ENCODE data around the gene CPNE4. TPM values are rescaled to one million over a fixed set of nuclear protein-coding genes. Genes with fewer than 3 reads are reported as not detected.

CPNE4 gene
- total and polyA plus RNA-seq, 8 donors = 0.14 to 1.7 (median 0.66) TPM

DNA sequence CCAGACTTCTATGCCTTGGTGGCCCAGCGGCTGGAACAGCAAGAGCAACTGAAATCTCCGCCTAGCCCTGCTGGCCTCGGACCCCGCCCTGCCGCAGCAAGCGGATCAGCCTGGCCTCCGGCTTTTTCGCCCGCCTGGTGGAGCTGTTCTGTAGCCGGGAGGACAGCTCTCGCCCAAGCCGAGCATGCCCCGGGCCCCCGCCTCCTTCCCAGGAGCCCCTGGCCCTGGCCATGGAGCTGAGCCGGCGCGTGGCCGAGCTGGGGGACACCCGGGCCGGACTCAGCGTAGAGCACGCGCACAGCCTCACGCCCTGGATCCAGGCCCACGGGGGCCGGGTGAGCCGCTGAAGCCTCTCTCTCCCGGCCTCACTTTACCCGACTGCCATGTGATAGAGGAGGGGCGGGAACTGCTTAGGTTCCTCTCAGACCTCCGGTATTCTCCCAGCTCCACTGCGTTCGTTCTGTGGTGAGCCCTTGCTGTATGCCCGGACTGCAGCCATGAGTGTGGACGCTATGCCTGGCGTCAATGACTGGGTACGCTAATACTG lies 507.9 kb downstream of the CPNE4 start:
- Histone ChIP-seq H3K9me3 (no peaks in the 10 kb centered on the region), H3K36me3 (no peaks in the 10 kb centered on the region), H3K4me3 (peak overlapping the region in 3 of 4 donors; percentile 29 to 41 (median 36)), H3K27me3 (no peaks in the 10 kb centered on the region), H3K27ac (no peak overlapping the region), H3K4me1 (no peaks in the 10 kb centered on the region)
- intact Hi-C loops (cut with DNase I) = no loop called here
- no peak for FAIRE-seq
- 7 to 10% methylated on average over 35 to 37 of the region's 37 CpGs for WGBS, 2 donors
- peak; percentile 42 to 84 (median 58) for DNase-seq
- ATAC-seq = peak; percentile 91 to 98 (median 98)
- TF ChIP-seq, protein P1, sequence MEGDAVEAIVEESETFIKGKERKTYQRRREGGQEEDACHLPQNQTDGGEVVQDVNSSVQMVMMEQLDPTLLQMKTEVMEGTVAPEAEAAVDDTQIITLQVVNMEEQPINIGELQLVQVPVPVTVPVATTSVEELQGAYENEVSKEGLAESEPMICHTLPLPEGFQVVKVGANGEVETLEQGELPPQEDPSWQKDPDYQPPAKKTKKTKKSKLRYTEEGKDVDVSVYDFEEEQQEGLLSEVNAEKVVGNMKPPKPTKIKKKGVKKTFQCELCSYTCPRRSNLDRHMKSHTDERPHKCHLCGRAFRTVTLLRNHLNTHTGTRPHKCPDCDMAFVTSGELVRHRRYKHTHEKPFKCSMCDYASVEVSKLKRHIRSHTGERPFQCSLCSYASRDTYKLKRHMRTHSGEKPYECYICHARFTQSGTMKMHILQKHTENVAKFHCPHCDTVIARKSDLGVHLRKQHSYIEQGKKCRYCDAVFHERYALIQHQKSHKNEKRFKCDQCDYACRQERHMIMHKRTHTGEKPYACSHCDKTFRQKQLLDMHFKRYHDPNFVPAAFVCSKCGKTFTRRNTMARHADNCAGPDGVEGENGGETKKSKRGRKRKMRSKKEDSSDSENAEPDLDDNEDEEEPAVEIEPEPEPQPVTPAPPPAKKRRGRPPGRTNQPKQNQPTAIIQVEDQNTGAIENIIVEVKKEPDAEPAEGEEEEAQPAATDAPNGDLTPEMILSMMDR (IDR thresholded peaks at IDR 0.05) = peak in 2 of 4 donors; percentile 12 to 25

DNA sequence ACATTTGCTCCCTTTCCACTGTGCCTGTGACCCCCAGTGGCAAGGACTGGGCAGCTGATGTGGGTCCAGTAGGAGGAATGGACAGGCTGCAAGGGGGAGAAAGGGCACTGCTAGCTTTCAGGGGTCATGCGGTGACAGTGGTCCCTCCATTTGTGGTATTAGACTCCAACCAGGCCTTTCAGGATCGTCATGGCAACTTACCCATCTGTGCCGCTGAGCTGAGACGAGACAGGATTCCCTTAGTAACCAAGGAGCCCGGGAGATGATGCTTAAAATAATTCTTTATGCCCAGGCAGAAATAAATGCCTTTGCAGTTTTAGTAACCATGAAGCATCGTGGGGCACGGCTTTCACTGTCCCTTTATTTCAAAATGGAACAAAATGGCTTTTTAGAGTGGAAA lies 516.1 kb downstream of the CPNE4 start:
- no peak overlapping the region for H3K27ac ChIP-seq
- intact Hi-C loops (cut with DNase I) = no loop called here
- no peaks in the 10 kb centered on the region for H3K36me3 ChIP-seq
- TF ChIP-seq, protein P1 (IDR thresholded peaks at IDR 0.05) = no peak
- H3K9me3 ChIP-seq = no peaks in the 10 kb centered on the region
- no peak overlapping the region for H3K4me3 ChIP-seq
- no peak for DNase-seq
- ATAC-seq = no peak
- no peaks in the 10 kb centered on the region for H3K27me3 ChIP-seq
- WGBS, 2 donors = 64 to 77% methylated on average over 7 of the region's 7 CpGs
- no peaks in the 10 kb centered on the region for H3K4me1 ChIP-seq
- no peak for FAIRE-seq

DNA sequence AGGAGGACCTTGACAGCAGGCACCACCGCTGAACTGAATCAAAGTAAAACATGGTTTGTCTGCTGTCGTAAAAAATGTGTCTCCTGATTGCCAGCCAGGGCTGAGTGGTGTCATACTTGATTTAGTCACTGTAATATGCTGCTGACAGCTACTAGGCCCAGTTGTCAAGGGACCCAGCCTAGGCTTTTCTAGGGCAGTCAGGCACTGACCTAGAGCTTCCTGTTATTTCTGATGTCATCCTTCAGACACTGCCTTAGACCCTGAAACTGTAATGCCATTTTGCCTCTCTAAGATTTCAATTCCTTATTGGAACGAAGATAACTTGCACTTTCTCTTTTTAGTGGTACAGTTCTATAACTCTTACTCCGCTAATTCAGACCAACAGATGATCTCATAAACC lies 529.4 kb downstream of the CPNE4 start:
- Histone ChIP-seq H3K27me3 (peaks cover 0 to 4% (median 0%) of the 10 kb centered on the region in 4 donors), H3K4me3 (no peak overlapping the region), H3K27ac (no peak overlapping the region), H3K36me3 (no peaks in the 10 kb centered on the region), H3K4me1 (peaks cover 5 to 11% (median 11%) of the 10 kb centered on the region in 3 donors), H3K9me3 (no peaks in the 10 kb centered on the region)
- ATAC-seq (no peak), DNase-seq (no peak), FAIRE-seq (no peak)
- WGBS, 2 donors = 62 to 67% methylated on average over 4 of the region's 4 CpGs
- intact Hi-C loops (cut with DNase I) = no loop called here
- TF ChIP-seq, protein P1 (IDR thresholded peaks at IDR 0.05) = no peak

DNA sequence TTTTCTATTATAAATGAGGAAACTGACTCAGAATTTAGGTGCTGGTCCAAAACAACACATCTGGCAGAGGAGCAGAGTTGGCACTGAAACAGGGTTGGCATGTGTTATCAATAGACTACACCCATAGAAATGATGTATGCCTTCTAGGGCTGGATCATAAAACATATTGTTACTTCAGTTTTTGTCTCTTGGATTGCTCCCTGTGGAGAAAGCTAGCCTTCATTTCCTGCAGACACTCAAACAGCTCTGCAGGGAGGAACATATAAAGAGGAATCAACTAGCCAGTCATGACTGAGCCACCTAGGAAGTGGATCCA lies 531.5 kb downstream of the CPNE4 start:
- Histone ChIP-seq H3K36me3 (no peaks in the 10 kb centered on the region), H3K4me1 (peaks cover 5 to 11% (median 11%) of the 10 kb centered on the region in 3 donors), H3K27me3 (peaks cover 0 to 4% (median 0%) of the 10 kb centered on the region in 4 donors), H3K27ac (peak overlapping the region in 2 of 4 donors; percentile 39 to 60), H3K9me3 (no peaks in the 10 kb centered on the region), H3K4me3 (peak overlapping the region; percentile 59 to 81 (median 76))
- FAIRE-seq (no peak), DNase-seq (no peak), ATAC-seq (peak in 2 of 4 donors; percentile 4 to 6)
- TF ChIP-seq, protein P1 (IDR thresholded peaks at IDR 0.05) = no peak
- intact Hi-C loops (cut with DNase I) = no loop called here

DNA sequence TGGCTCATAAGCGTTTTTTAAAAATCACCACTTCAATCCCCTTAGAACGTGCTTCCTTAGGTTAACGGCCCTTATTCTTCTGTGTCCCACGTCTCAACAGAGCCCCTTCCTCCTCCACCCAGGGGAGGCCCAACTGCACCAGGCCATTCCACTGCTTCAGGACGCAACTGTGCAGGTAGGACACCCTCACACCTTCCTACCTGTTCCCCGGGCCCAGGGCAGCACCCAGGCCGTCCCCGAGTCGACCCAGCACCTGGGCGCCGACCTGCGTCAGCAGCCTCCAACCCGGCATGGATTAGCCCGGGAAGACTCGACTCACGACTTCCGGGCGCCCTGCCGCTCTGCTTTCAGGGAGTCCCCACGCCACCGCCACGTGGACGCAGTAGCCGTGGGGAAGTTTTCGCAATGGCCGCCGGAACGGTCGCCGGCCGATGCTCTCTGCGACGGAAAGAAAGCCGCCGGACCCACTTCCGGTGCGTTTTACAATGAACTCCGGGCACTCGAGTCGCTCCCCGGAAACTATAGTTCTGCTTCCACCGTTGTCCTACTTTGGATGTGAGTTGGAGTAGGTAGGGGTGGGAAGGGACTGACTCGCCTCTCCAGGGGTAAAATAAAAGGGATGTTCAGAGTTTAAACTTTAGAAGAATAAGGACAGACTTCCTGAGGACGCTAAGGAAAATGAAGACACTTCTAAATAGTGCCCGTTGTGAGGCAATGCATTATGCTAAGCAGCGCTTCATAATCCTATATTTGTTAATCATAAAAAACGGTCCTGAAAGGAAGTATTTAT lies 532.1 kb downstream of the CPNE4 start, which contains the start of gene MRPL3:
Gene MRPL3, minus strand, starts transcription at position 442 of the 790 bp plus-strand sequence. Its CDS starts 150 bp downstream, at position 292.
- intact Hi-C loops (cut with DNase I) = no loop called here
- DNase-seq = peak; percentile 79 to 92 (median 86)
- peaks cover 0 to 4% (median 0%) of the 10 kb centered on the region in 4 donors for H3K27me3 ChIP-seq
- peak within 1 kb of the TSS; percentile 59 to 81 (median 76) for H3K4me3 ChIP-seq
- TF ChIP-seq, protein P1 (IDR thresholded peaks at IDR 0.05) = no peak
- H3K27ac ChIP-seq = peak within 1 kb of the TSS; percentile 43 to 60 (median 52)
- no peak for FAIRE-seq
- peak; percentile 98 to 99 (median 98) for ATAC-seq
- 2 to 3% methylated on average over 47 of the region's 47 CpGs for WGBS, 2 donors
- peaks cover 5 to 11% (median 11%) of the 10 kb centered on the region in 3 donors for H3K4me1 ChIP-seq
- no peaks in the 10 kb centered on the region for H3K36me3 ChIP-seq
- no peaks in the 10 kb centered on the region for H3K9me3 ChIP-seq
